ENCODE data around the gene ZER1. TPM values are rescaled to one million over a fixed set of nuclear protein-coding genes. Genes with fewer than 3 reads are reported as not detected.
"Not testable (repeated sequence)": the region's sequence is repeated elsewhere in the genome, so short reads cannot be mapped to it uniquely, and the experiment has no call there.

The ZER1 gene
- total RNA-seq, 1 donor from 2014 or later = 51.5 TPM

DNA sequence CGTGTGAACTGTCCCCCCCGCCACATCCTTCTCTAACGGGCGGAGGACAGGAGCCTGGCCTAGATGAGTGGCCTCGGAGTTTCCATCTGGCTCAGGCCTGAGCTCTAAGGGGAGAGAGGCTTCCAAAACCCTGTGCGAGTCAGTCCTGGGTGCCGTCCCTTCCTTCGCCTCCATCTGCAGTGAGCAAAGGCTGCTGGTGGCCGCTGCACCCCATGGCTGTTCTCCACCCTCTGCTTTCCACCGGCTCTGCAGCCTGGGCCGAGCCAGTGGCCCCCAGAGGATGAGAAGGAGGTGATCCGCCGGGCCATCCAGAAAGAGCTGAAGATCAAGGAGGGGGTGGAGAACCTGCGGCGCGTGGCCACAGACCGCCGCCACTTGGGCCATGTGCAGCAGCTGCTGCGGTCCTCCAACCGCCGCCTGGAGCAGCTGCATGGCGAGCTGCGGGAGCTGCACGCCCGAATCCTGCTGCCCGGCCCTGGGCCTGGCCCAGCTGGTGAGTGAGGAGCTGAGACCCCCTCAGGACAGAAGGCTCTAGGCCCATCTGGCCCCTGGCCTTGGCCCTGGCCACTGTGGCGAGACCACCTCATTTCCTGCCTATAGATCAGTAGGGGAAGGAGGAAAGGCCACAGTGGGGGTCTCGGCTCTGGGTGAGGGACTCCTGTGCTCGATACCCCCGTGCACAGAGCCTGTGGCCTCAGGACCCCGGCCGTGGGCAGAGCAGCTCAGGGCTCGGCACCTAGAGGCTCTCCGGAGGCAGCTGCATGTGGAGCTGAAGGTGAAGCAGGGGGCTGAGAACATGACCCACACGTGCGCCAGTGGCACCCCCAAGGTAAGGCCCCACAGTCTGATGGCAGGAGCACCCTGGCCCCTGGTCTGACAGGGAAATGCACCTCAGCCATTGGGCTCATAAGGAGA is 66.4 kb downstream of the ZER1 start:
- ATAC-seq (no peak), DNase-seq (ENCODE audit: missing footprints) (peak; percentile 52)
- intact Hi-C loops (cut with DNase I) = no loop called here

DNA sequence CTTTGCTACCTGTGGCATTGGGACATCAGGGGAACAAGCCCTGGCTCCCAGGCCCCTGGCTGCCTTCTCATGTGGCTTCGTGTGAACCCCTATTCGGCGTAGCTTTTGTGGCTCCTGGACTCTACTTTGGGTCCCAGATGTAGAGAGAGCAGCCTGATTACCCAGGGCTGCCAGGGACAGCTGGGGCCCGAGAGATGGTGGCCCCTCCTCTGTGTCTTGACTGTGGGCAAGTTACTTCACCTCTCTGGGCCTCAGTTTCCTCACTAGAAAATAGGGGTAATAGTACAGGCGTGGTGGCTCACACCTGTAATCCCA is 67.4 kb downstream of the ZER1 start:
- intact Hi-C loops (cut with DNase I) = no loop called here
- no peak for DNase-seq (ENCODE audit: missing footprints)
- no peak for ATAC-seq

DNA sequence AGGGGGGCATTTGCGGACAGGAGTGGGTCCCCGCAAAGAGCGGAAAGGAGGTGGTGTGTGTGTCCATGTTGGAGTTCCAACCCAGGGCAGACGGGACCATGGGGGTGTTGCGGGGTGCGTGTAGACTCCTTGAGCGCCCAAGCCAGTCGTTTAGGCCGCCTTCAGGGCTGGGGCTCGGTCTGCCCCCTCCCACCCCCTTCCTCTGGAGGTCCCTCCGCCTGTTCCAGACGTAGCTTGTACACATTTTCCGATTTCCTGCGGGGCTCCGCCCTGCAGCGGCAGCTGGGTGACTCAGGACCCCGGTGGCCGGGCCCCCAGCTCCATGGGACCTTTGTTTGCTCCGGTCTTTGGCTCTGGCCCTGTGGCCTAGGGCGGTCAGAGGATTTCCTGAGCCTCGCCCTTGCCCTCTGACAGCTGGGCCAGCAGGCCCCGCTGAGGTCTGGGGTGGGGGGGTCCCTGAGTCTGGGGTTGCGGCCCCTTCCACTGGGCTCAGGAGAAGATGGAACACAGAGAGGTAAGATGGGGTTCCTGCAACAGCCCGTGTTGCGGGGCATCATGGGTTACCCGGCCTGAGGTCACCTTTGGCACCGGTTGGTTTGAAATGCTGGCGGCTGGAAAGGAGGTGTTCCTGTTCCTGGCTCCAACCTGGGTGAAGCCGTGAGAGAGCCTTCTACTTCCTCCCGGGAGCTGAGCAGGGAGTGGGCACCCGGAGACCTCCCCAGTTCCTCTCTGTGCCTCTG is 67.9 kb downstream of the ZER1 start:
- ATAC-seq = peak; percentile 6
- peak; percentile 67 for DNase-seq (ENCODE audit: missing footprints)
- intact Hi-C loops (cut with DNase I) = loop anchor here (2.0 kb wide), 1 partner anchor 21 kb away; the partner anchor contains the start of gene ZDHHC12

DNA sequence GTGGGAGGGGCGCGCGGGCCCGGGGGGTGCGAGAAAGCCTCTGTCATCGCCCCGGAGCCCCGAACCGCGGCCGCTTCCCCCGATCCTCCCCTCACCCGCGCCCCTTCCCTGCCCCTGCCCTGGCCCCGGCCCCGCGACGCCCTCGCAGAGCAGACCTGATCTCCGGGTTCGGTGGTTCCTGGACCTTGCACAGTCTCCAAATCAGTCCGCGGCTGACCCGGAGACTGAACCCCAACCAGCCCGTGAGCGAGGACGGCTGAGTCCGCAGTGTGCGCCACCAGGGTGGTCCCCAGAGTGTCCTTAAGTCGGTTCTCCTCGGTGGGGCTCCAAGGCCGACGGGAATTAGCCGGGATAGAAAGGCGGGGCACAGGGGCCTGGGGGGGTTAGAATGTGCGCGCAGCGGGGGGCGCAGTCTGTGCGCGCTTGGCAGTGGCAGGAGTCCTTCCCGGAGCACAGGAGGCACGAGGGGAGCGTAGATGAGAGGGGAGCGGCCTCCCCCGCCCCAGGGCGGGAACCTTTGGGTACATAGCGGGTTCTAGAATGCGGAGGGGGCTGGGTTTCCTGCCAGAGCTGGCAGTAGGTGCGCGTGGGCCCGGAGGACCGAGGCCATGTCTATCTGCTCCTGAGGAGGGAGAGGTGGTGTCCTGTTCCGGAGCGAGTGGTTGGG is 68.6 kb downstream of the ZER1 start:
- intact Hi-C loops (cut with DNase I) = loop anchor here (2.0 kb wide), 1 partner anchor 22 kb away; the partner anchor contains the start of gene ZDHHC12
- ATAC-seq (peak; percentile 11), DNase-seq (ENCODE audit: missing footprints) (peak; percentile 63)

DNA sequence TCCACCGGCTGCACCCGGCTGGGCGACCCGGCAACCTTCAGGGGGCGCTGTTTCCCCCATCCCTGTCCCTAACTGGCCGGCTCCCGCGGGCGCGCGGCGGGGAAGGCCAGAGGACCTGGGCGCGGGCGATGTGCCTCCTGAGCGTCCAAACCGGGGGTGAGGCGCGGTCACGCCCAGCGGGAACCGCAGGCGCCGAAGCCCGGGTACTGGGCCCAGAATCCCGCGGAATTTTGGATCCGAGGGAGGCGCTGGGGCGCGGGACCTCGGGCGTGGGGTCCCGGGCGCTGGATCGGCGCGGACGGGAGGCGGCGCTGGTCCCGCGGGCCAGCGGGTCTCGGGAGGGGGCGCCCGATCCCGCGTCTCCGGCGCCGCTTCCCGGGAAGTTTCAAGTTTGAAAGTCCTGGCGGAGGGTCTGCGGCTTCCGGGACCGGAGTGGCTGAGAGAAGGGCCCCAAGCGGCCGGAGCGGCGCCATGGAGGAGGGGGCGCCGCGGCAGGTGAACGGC is 69.2 kb downstream of the ZER1 start, which contains the start of gene PKN3:
PKN3 (plus strand) TSS at position 59 of the 504 bp plus-strand sequence; CDS start at position 472, 413 bp downstream.
- ATAC-seq (peak; percentile 92), DNase-seq (ENCODE audit: missing footprints) (peak; percentile 93)
- intact Hi-C loops (cut with DNase I) = loop anchor here (2.0 kb wide), 1 partner anchor 22 kb away; the partner anchor contains the start of gene ZDHHC12

DNA sequence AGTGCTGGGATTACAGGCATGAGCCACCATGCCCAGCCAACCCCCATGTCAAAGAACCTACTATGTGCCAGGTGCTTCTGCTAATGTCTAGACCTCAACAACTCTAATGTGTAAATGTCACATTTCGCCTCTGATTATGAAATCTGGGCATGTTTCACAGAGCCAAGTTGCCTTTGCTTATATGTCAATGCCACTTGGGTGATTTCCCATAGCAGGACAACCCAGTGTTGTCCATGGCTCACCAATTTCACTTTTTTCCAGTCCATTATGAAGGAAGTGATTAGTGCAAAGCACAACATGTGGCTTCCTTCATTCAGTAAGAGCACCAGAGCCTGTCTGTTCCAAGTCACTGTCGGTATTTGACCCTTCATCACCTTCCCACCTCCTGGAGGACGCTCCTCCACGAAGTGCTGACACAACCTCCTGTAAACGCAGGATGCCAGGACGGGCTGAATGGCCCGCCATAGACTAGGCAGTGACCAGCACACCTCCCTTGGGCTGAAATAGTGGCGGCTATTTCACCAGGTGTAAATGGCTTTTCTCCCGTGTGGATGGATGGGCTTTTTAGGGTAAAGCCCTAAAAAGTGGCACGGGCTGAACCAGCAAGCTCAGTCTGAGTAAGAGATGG is 70.4 kb downstream of the ZER1 start:
- DNase-seq (ENCODE audit: missing footprints) (peak; percentile 23), ATAC-seq (no peak)
- intact Hi-C loops (cut with DNase I) = no loop called here

DNA sequence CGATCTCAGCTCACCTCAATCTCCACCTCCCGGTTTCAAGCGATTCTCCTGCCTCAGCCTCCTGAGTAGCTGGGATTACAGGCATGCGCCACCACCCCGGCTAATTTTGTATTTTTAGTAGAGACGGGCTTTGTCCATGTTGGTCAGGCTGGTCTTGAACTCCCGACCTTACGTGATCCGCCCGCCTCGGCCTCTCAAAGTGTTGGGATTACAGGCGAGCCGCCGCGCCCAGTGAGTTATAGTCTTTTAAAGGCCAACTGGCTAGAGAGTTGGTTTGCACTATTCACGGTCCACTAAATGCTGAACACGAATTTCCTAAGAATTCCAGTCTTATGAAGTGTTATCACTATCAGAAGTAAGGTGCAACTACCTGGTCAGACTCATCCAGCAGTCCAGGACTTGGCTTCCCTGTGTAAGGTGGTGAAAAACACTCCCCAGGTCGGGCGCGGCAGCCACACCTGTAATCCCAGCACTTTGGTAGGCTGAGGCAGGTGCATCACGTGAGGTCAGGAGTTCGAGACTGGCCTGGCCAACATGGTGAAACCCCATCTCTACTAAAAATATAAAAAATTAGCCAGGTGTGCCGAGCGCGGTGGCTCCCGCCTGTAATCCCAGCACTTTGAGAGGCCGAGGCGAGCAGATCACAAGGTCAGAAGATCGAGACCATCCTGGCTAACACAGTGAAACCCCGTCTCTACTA is 72.5 kb downstream of the ZER1 start:
- ATAC-seq; intact Hi-C loops (cut with DNase I); DNase-seq (ENCODE audit: missing footprints): not testable (repeated sequence)

DNA sequence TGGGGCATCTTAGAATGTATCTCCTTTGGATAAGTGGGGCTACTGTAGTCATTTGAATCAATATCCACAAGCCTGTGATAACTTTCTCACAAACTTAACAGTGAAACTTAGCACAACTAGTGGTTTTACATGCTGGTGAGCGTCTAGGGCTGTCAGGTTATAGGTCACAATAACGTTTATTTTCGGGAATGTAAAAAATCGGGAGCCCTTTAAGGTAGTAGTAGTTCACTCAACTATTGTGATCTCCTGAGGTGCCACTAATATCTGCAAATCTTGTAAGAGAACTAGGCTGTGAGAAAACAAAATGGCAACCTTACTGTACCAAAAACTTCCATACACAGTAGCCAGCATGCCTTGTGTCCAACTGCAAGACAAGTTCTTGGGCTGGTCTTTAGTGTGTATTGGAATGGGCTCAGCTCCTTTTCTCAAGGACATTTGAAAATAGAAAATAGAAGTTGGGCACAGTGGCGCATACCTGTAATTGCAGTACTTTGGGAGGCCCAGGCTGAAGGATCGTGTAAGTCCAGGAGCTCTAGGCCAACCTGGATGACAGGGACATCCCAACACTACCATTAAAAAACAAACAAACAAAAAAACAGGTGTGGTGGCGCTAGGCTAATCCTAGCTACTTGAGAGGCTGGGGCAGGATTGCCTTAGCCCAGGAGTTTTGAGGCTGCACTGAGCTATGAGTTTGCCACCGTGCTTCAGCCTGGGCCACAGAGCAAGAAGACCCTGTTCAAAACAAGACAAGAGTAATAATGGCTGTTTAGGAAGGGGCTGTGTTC is 74.6 kb downstream of the ZER1 start:
- ATAC-seq (no peak), DNase-seq (ENCODE audit: missing footprints) (no peak)
- intact Hi-C loops (cut with DNase I) = no loop called here

DNA sequence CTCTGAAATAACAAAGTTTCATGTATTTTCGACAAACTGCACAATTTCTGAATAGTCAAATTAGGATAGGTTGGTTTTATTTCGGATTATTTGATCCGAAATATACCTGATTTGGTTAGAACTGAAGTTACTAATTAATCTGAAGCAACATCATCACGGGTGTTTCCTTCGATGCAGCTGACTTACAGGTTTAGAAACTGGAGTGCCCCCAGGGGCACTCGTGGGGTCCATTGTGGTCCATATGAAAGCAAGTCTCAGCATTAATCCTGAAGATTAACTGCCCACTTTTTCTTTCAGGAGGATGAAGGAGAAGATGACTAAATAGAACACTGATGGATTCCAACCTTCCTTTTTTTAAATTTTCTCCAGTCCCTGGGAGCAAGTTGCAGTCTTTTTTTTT is 77.4 kb downstream of the ZER1 start:
- ATAC-seq (no peak), DNase-seq (ENCODE audit: missing footprints) (no peak)
- intact Hi-C loops (cut with DNase I) = no loop called here

DNA sequence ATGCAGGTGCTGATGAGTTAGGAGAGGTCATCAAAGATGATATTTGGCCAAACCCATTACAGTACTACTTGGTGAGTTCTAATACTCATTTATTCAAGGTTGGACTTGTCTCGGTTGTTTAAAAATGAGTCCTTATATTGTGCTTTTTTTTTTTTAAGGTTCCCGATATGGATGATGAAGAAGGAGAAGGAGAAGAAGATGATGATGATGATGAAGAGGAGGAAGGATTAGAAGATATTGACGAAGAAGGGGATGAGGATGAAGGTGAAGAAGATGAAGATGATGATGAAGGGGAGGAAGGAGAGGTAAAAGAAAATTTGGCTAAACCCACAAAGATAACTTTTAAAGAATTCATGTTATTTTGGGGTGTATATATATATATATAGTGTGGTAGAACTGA is 78.0 kb downstream of the ZER1 start:
- intact Hi-C loops (cut with DNase I); DNase-seq (ENCODE audit: missing footprints); ATAC-seq: not testable (repeated sequence)

DNA sequence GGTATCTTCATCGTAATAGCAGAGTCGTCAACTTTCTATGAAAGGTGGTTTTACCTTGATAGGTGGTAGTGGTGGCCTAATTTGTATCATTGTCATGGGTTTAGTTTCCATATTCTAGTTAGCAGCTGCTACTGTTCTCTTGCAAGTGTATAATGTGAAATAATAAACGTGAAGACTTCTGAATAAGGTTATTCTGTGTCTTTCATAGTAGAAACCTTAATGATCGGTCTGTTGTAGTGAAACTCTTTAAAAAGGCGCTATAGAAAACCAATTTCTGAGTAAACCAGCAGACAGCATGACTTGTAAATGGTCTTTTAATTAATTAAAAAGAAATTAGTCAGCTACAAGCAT is 81.1 kb downstream of the ZER1 start:
- intact Hi-C loops (cut with DNase I) = no loop called here
- no peak for ATAC-seq
- no peak for DNase-seq (ENCODE audit: missing footprints)

DNA sequence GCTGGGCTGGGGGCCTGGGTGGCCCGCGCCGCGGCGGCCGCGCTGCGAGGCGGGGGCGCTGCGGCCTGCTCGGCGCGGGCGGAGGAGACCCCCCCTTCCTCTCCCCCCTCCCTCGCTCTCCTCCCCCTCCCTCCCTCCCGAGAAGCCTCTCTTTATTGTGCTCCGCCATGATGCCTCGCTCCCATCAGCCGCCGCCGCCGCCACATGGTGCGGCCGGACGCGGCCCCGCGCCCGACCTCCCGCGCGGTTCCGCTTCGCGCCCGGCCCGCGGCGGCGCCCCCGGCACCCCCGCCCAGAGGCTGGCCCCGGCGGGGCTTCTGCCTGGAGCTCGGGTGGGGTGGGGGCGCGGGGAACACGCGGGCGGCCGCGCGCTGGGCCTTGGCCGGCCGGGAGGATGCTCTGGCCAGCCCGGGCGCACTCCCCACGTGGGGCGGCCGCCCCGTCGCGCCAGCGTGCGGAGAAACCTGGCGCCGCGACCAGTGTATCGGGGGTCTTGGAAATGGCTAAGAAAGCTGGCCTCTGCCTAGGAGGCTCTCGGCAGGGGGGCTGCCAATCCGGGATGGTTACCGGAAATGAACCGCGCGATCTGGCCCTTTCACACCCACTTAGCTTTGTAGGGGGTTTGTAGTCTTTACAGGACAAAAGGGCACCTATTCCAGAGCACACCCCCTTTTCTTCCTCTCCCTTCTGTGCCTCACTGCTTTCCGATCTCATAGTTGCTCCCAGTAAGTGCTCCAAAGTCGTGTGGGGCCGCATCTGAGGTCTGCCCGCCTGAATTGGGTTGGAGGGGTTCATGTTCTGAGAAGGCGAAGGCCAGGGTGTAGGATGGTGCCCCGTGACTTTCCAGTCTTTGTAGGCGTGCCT is 81.7 kb downstream of the ZER1 start:
- ATAC-seq = no peak
- intact Hi-C loops (cut with DNase I) = loop anchor here (2.0 kb wide), 2 partner anchors 33 to 55 kb away; partner anchors contain the start of gene DYNC2I2

DNA sequence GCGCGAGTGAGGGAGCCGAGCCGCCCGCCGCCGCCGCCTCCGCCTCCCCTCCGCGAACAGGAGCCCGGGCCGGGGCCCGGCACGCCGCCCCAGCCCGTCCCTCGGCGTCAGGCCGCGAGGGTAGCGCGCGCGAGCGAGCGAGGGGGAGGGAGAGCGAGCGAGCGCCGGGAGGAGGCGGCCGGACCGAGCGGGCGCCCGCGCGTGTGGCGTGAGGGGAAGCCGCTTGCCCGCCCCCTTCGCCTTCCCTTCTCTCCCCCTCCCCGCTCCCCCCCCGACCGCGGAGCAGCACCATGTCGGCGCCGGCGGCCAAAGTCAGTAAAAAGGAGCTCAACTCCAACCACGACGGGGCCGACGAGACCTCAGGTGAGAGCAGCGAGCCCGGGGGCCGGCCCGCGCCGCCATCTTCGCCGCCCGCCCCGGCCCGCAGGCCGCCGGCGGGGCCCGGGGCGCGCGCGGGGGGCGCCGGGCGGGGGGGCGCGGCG is 82.4 kb downstream of the ZER1 start:
- peak; percentile 15 for ATAC-seq
- intact Hi-C loops (cut with DNase I) = loop anchor here (2.0 kb wide), 2 partner anchors 33 to 55 kb away; partner anchors contain the start of gene DYNC2I2
- DNase-seq (ENCODE audit: missing footprints) = peak; percentile 83

More for the DNA sequence above, 81.7 kb downstream of the ZER1 start:
- DNase-seq (ENCODE audit: missing footprints) = no peak

DNA sequence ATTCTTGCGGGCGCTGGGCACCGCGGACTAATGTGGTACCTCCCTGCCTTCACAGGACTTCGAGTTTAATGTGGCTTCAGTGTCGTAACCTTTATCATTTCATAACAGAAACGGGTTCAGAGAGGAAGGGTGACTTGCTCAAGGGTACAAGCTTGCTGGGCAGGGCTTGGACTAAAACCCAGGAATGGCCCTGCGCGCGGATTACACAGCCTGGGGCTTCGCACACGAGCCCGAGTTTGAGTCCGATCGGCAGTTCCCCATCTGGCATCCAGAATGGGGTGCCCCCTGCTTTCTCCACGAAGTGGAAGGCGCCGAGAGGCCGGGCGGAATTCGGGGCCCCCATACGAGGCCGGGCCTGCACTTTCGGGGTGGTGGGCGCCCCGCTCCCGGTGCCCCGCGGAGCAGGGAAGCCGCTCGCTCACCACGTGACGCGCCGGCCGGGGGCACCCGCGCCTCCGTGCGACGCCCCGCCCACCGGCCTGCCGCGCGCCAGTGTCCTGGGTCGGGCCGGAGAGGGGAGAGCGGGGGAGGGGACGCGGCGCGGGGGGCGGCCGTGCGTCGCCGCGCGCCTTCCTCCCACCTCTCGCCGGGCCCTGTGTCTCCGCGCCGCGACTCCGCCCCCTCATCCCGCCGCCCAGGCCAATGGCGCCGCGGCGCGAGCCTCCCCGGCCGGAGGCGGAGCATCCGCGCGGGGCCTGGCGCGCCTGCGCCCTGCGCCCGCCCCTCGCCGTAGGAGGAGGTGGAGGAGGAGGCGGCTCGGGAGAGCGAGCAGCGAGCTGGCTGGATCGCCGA is 83.0 kb downstream of the ZER1 start, which contains the start of gene SET:
SET (plus strand) TSS at position 722 of the 792 bp plus-strand sequence. CDS start 361 bp downstream, outside the sequence.
- intact Hi-C loops (cut with DNase I) = loop anchor here (2.0 kb wide), 2 partner anchors 32 to 54 kb away; partner anchors contain the start of gene DYNC2I2
- peak; percentile 98 for DNase-seq (ENCODE audit: missing footprints)
- ATAC-seq = peak; percentile 97

DNA sequence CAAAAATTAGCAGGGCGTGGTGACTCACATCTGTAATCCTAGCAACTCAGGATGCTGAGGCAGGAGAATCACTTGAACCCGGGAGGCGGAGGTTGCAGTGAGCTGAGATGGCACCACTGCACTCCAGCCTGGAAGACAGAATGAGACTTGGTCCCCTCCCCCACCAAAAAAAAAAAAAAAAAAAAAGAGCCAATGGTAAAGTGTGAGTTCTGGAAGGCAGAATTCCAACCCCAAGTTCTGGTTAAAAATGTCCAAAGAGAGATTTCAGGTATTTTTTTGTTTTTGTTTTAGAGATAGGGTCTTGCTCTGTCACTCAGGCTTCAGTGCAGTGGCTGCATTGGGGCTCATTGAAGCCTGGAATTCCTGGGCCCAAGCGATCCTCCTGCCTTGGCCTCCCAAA is 84.3 kb downstream of the ZER1 start:
- intact Hi-C loops (cut with DNase I) = no loop called here
- no peak for DNase-seq (ENCODE audit: missing footprints)
- no peak for ATAC-seq
